Measurements from ENCODE around the gene PTPRT. TPM values are rescaled to one million over a fixed set of nuclear protein-coding genes. Genes with fewer than 3 reads are reported as not detected.

Gene PTPRT
- total RNA-seq, 1 donor from 2014 or later: not detected

- no peak for DNase-seq (ENCODE audit: extremely low spot score in 2 of 2)
- Histone ChIP-seq H3K27me3 (no peaks in the 10 kb centered on the region), H3K36me3 (no peaks in the 10 kb centered on the region), H3K27ac (no peak overlapping the region), H3K4me1 (no peaks in the 10 kb centered on the region), H3K4me3 (no peak overlapping the region), H3K9me3 (no peaks in the 10 kb centered on the region)
- intact Hi-C loops (cut with DNase I): no loop called here
- TF ChIP-seq POLR2AphosphoS5 (IDR thresholded peaks at IDR 0.05; ENCODE audit: insufficient read depth in 1 of 2, low read depth in 1 of 2) (no peak), POLR2A (IDR thresholded peaks at IDR 0.05) (no peak)
- TF ChIP-seq, protein P1, sequence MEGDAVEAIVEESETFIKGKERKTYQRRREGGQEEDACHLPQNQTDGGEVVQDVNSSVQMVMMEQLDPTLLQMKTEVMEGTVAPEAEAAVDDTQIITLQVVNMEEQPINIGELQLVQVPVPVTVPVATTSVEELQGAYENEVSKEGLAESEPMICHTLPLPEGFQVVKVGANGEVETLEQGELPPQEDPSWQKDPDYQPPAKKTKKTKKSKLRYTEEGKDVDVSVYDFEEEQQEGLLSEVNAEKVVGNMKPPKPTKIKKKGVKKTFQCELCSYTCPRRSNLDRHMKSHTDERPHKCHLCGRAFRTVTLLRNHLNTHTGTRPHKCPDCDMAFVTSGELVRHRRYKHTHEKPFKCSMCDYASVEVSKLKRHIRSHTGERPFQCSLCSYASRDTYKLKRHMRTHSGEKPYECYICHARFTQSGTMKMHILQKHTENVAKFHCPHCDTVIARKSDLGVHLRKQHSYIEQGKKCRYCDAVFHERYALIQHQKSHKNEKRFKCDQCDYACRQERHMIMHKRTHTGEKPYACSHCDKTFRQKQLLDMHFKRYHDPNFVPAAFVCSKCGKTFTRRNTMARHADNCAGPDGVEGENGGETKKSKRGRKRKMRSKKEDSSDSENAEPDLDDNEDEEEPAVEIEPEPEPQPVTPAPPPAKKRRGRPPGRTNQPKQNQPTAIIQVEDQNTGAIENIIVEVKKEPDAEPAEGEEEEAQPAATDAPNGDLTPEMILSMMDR (IDR thresholded peaks at IDR 0.05): no peak
These were observed 613.5 kb downstream of the PTPRT start for GRCh38 chr20:42576167-42576566.

GRCh38 chr20:42572320-42573016 is 617.2 kb downstream of the PTPRT start:
- Histone ChIP-seq H3K9me3 (no peaks in the 10 kb centered on the region), H3K4me3 (no peak overlapping the region), H3K36me3 (no peaks in the 10 kb centered on the region), H3K27ac (no peak overlapping the region), H3K27me3 (no peaks in the 10 kb centered on the region), H3K4me1 (no peaks in the 10 kb centered on the region)
- intact Hi-C loops (cut with DNase I): no loop called here
- TF ChIP-seq POLR2AphosphoS5 (IDR thresholded peaks at IDR 0.05; ENCODE audit: insufficient read depth in 1 of 2, low read depth in 1 of 2) (no peak), POLR2A (IDR thresholded peaks at IDR 0.05) (no peak)
- TF ChIP-seq, protein P1 (IDR thresholded peaks at IDR 0.05): no peak
- no peak for DNase-seq (ENCODE audit: extremely low spot score in 2 of 2)

DNA sequence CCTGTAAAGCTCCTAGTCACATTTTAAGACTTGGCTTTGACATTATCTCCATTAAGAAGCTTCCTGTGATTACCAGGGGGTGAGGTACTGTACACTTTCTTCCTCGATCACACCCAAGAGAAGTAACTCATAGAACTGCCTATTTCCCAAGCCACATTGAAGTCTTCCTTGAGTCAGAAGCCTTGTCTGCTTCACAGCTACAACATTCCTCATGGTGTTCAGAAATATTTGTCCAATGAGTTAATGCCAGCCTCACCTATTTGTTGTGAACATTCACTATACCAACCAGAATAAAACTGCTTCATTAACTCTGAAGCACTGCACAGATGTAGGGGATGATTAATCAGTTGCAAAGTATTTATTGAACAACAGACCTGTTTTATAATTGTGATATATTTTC is 622.3 kb downstream of the PTPRT start:
- no peaks in the 10 kb centered on the region for H3K4me1 ChIP-seq
- no peak overlapping the region for H3K4me3 ChIP-seq
- no peaks in the 10 kb centered on the region for H3K9me3 ChIP-seq
- H3K36me3 ChIP-seq: no peaks in the 10 kb centered on the region
- no peaks in the 10 kb centered on the region for H3K27me3 ChIP-seq
- no peak overlapping the region for H3K27ac ChIP-seq
- TF ChIP-seq POLR2AphosphoS5 (IDR thresholded peaks at IDR 0.05; ENCODE audit: insufficient read depth in 1 of 2, low read depth in 1 of 2): no peak
- no peak for TF ChIP-seq POLR2A (IDR thresholded peaks at IDR 0.05)
- TF ChIP-seq, protein P1 (IDR thresholded peaks at IDR 0.05): no peak
- no peak for DNase-seq (ENCODE audit: extremely low spot score in 2 of 2)
- intact Hi-C loops (cut with DNase I): no loop called here

DNA sequence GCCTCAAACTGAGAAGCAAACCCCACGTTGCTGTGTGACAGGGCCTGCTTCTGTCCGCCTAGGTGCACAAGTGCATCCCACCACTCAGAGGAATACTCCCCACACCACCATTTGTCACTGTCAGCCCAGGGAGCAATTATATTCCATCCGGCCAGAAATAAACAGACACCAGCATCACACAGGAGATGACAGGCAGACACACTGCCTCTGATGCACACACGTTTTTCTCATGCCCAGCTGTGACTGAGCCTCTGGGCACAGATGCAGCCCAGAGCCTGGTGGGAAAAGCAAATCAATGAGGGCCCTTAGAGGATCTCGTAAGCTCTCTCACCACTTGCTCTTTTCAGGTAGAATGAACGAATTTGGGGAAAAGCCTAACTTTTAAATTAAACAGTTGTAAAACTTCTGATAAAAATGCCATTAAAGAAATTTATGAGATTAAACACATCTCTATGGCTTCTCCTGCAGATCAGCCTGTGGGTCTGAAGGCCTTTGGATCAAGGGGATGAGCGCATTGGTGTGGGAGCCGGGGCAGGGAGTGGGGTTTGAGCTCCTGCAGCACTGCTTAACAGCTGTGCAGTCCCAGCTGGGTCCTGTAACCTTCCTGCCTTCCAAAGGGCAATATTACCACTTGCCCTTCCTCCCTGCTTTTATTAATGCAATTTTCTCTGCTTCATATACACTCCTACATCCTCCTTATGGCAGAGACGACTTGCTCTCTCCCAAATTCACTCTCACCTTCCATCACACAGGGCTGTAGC is 624.3 kb downstream of the PTPRT start:
- H3K4me1 ChIP-seq: no peaks in the 10 kb centered on the region
- H3K9me3 ChIP-seq: no peaks in the 10 kb centered on the region
- H3K4me3 ChIP-seq: no peak overlapping the region
- H3K27me3 ChIP-seq: no peaks in the 10 kb centered on the region
- no peak for DNase-seq (ENCODE audit: extremely low spot score in 2 of 2)
- intact Hi-C loops (cut with DNase I): no loop called here
- H3K27ac ChIP-seq: no peak overlapping the region
- no peaks in the 10 kb centered on the region for H3K36me3 ChIP-seq
- TF ChIP-seq POLR2A (IDR thresholded peaks at IDR 0.05) (no peak), POLR2AphosphoS5 (IDR thresholded peaks at IDR 0.05; ENCODE audit: insufficient read depth in 1 of 2, low read depth in 1 of 2) (no peak)
- TF ChIP-seq, protein P1 (IDR thresholded peaks at IDR 0.05): no peak

- Histone ChIP-seq H3K36me3 (no peaks in the 10 kb centered on the region), H3K4me1 (no peaks in the 10 kb centered on the region), H3K27ac (no peak overlapping the region), H3K9me3 (no peaks in the 10 kb centered on the region), H3K4me3 (no peak overlapping the region), H3K27me3 (no peaks in the 10 kb centered on the region)
- DNase-seq (ENCODE audit: extremely low spot score in 2 of 2): no peak
- TF ChIP-seq, protein P1 (IDR thresholded peaks at IDR 0.05): no peak
- TF ChIP-seq POLR2A (IDR thresholded peaks at IDR 0.05): no peak
- no peak for TF ChIP-seq POLR2AphosphoS5 (IDR thresholded peaks at IDR 0.05; ENCODE audit: insufficient read depth in 1 of 2, low read depth in 1 of 2)
- intact Hi-C loops (cut with DNase I): no loop called here
These were observed 630.0 kb downstream of the PTPRT start for GRCh38 chr20:42559665-42560064.
